H9 (cell line): ENCODE data around the gene VGLL3. TPM values are rescaled to one million over a fixed set of nuclear protein-coding genes. Genes with fewer than 3 reads are reported as not detected.

Source experiments
- DNase-seq: peaks from one replicate; pipeline ENCODE4 v3.0.0-alpha.2; 2017
- H2AFZ ChIP-seq: one replicate; pipeline ENCODE4 v1.6.1; 2013; ENCODE audit warnings: mild to moderate bottlenecking, low read length, control low read depth, moderate library complexity
- H2AK5ac ChIP-seq: 2 replicates; pipeline ENCODE4 v1.6.1; 2013; ENCODE audit warnings: low read length, control low read depth, mixed read lengths; ENCODE audit not compliant: insufficient read length
- H2BK120ac ChIP-seq: one replicate; pipeline ENCODE4 v1.6.1; 2013; ENCODE audit warnings: low read depth, mild to moderate bottlenecking, low read length, control low read depth, inconsistent platforms; ENCODE audit not compliant: poor library complexity, severe bottlenecking
- H2BK12ac ChIP-seq: 2 replicates; pipeline ENCODE4 v1.6.1; 2013; ENCODE audit warnings: low read length, control low read depth, mixed read lengths, low read depth; ENCODE audit not compliant: insufficient read length
- H2BK15ac ChIP-seq: 2 replicates; pipeline ENCODE4 v1.6.1; 2013; ENCODE audit warnings: low read depth, low read length, control low read depth
- H2BK20ac ChIP-seq: one replicate; pipeline ENCODE4 v1.6.1; 2013; ENCODE audit warnings: low read depth, mild to moderate bottlenecking, low read length, control low read depth, inconsistent platforms; ENCODE audit not compliant: poor library complexity, severe bottlenecking
- H2BK5ac ChIP-seq: 2 replicates; pipeline ENCODE4 v1.6.1; 2013; ENCODE audit warnings: low read length, control low read depth, mixed read lengths; ENCODE audit not compliant: insufficient read length
- H3K14ac ChIP-seq: 2 replicates; pipeline ENCODE4 v1.6.1; 2013; ENCODE audit warnings: low read length, control low read depth; ENCODE audit not compliant: insufficient read depth
- H3K18ac ChIP-seq: 2 replicates; pipeline ENCODE4 v1.6.1; 2013; ENCODE audit warnings: low read depth, mild to moderate bottlenecking, mixed read lengths, low read length, control low read depth; ENCODE audit not compliant: insufficient read length
- H3K23ac ChIP-seq: 2 replicates; pipeline ENCODE4 v1.6.1; 2013; ENCODE audit warnings: low read length, control low read depth, mixed read lengths, low read depth; ENCODE audit not compliant: insufficient read length
- H3K23me2 ChIP-seq: 2 replicates; pipeline ENCODE4 v1.6.1; 2013; ENCODE audit warnings: low read depth, mild to moderate bottlenecking, mixed read lengths, low read length, control low read depth; ENCODE audit not compliant: insufficient read length, poor library complexity, severe bottlenecking
- H3K27ac ChIP-seq: 2 replicates; pipeline ENCODE4 v1.5.1; 2013; ENCODE audit warnings: low read length, control low read depth, mixed read lengths, low read depth; ENCODE audit not compliant: insufficient read length
- H3K27me3 ChIP-seq: 2 replicates; pipeline ENCODE4 v1.6.1; 2013; ENCODE audit warnings: low read length, control low read depth, inconsistent platforms; ENCODE audit not compliant: insufficient read depth
- H3K4ac ChIP-seq: 2 replicates; pipeline ENCODE4 v1.6.1; 2013; ENCODE audit warnings: low read depth, mild to moderate bottlenecking, control low read depth, inconsistent platforms, low read length, moderate library complexity
- H3K4me1 ChIP-seq: 2 replicates; pipeline ENCODE4 v1.6.1; 2013; ENCODE audit warnings: low read length, control low read depth, inconsistent platforms; ENCODE audit not compliant: insufficient read depth
- H3K4me2 ChIP-seq: 2 replicates; pipeline ENCODE4 v1.6.1; 2013; ENCODE audit warnings: low read length, control low read depth, mixed read lengths; ENCODE audit not compliant: insufficient read length, insufficient read depth
- H3K56ac ChIP-seq: 2 replicates; pipeline ENCODE4 v1.6.1; 2013; ENCODE audit warnings: low read depth, mild to moderate bottlenecking, mixed read lengths, low read length, control low read depth; ENCODE audit not compliant: insufficient read length
- H3K79me1 ChIP-seq: 2 replicates; pipeline ENCODE4 v1.6.1; 2013; ENCODE audit warnings: low read depth, mild to moderate bottlenecking, moderate library complexity, low read length, control low read depth, inconsistent platforms; ENCODE audit not compliant: insufficient read depth, poor library complexity, severe bottlenecking
- H3K79me2 ChIP-seq: 2 replicates; pipeline ENCODE4 v1.6.1; 2013; ENCODE audit warnings: low read length, control low read depth, inconsistent platforms; ENCODE audit not compliant: insufficient read depth
- H3K9ac ChIP-seq: 2 replicates; pipeline ENCODE4 v1.6.1; 2013; ENCODE audit warnings: low read length, control low read depth, mixed read lengths; ENCODE audit not compliant: insufficient read length; ENCODE audit errors: extremely low read depth
- H3K9me3 ChIP-seq: one replicate; pipeline ENCODE4 v1.6.1; 2013; ENCODE audit warnings: low read depth, low read length, inconsistent platforms; ENCODE audit not compliant: control insufficient read depth
- H3T11ph ChIP-seq: one replicate; pipeline ENCODE4 v1.6.1; 2013; ENCODE audit warnings: mild to moderate bottlenecking, low read length, control low read depth, inconsistent platforms
- H4K20me1 ChIP-seq: one replicate; pipeline ENCODE4 v1.6.1; 2013; ENCODE audit not compliant: control insufficient read depth, insufficient read length, insufficient read depth
- H4K5ac ChIP-seq: 2 replicates; pipeline ENCODE4 v1.6.1; 2013; ENCODE audit warnings: low read depth, mild to moderate bottlenecking, mixed read lengths, low read length, control low read depth; ENCODE audit not compliant: insufficient read length
- H4K8ac ChIP-seq: replicated peaks from 2 replicates; pipeline ENCODE4 v1.6.1; 2013; ENCODE audit warnings: low read length, control low read depth, mixed read lengths, low read depth; ENCODE audit not compliant: insufficient read length
- H4K91ac ChIP-seq: 2 replicates; pipeline ENCODE4 v1.6.1; 2013; ENCODE audit warnings: low read depth, mild to moderate bottlenecking, moderate library complexity, mixed read lengths, low read length, control low read depth; ENCODE audit not compliant: insufficient read length
- H3K27ac Mint-ChIP-seq, 3 experiments: 2 replicates in 2 of 3; 3 replicates in 1 of 3; pipeline ENCODE4 v1.8.0; 2020 to 2021; ENCODE audit warnings: mixed read lengths in 3 of 3, mild to moderate bottlenecking in 1 of 3, moderate library complexity in 1 of 3
- H3K27me3 Mint-ChIP-seq: 2 replicates; pipeline ENCODE4 v1.8.0; 2021; ENCODE audit warnings: low read depth, mild to moderate bottlenecking, moderate library complexity, mixed read lengths
- H3K36me3 Mint-ChIP-seq, 3 experiments: 2 replicates in 2 of 3; 3 replicates in 1 of 3; pipeline ENCODE4 v1.8.0; 2020 to 2021; ENCODE audit warnings: low read depth in 3 of 3, mixed read lengths in 3 of 3; ENCODE audit not compliant: insufficient read depth in 1 of 3
- H3K4me1 Mint-ChIP-seq, 2 experiments: 2 replicates each; pipeline ENCODE4 v1.8.0; 2020; ENCODE audit warnings: mixed read lengths in 2 of 2
- H3K4me3 Mint-ChIP-seq, 2 experiments: 2 replicates in 1 of 2; 3 replicates in 1 of 2; pipeline ENCODE4 v1.8.0; 2020 to 2021; ENCODE audit warnings: mild to moderate bottlenecking in 2 of 2, mixed read lengths in 2 of 2, moderate library complexity in 1 of 2
- H3K9me3 Mint-ChIP-seq, 2 experiments: 2 replicates in 1 of 2; 3 replicates in 1 of 2; pipeline ENCODE4 v1.8.0; 2020; ENCODE audit warnings: mild to moderate bottlenecking in 2 of 2, mixed read lengths in 2 of 2, moderate library complexity in 1 of 2
- WGBS: extraction: QIAGEN DNeasy Blood & Tissue Kit; methylation state at CpG from one replicate; pipeline ENCODE4 v1.1.7; 2013; ENCODE audit warnings: missing lambda C conversion rate, low lambda C conversion rate, mixed read lengths; ENCODE audit not compliant: insufficient read length; ENCODE audit errors: extremely low coverage; 5-methylcytosine and 5-hydroxymethylcytosine counted together
- total RNA-seq: library from RNA; stranded (reverse); gene quantifications from 2 replicates; pipeline ENCODE4 v1.2.1, GENCODE V29; 2021
- TF ChIP-seq, protein P1 (sequence below): fragments of 200-600 bp; sonication (generic); conservative IDR thresholded peaks from 3 replicates; pipeline ENCODE4 v1.8.0; 2021; ENCODE audit warnings: antibody characterized with exemption, mild to moderate bottlenecking

The VGLL3 gene
- total RNA-seq, 1 experiment from 2014 or later, result 19.7 TPM

DNA sequence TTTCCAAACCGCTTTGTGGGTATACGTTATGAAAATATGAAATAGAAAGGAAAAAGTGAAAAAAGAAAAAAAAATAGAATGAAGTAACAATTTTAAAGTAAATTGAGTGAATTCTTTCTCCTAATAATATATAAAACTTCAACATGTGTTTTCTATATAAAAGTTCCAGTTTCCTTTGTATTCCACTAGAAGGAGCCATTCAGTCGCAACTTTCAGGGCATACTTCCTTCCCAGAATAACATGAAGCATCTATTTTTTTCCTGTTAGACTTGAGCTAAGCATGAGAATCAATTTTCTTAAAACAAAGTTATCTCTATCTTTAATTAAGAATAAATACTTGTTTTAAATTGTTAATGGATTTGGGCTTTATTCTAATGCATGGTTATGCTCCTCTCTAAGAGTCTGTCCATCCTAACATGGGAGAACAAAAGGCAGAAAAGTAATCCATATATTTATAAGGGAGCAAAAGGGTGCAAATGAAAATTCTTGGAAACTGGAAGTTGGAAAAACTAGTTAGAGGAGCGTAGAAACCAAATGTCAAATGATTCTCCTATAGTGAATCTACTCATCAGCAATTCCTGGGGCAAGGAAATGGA is 16.0 kb upstream of the VGLL3 start:
- H2AK5ac ChIP-seq, result no peak overlapping the region
- no peaks in the 10 kb centered on the region for H3K23me2 ChIP-seq
- H2BK12ac ChIP-seq, result no peak overlapping the region
- H3K23ac ChIP-seq, result no peak overlapping the region
- Mint-ChIP-seq H3K9me3 (peaks cover 2 to 3% of the 10 kb centered on the region in 2 experiments; a peak in 2 of 5 replicates), H3K4me3 (no peak overlapping the region), H3K27ac (no peak overlapping the region), H3K36me3 (no peaks in the 10 kb centered on the region; a peak in 2 of 7 replicates), H3K27me3 (no peaks in the 10 kb centered on the region), H3K4me1 (0 out of 4 replicates have a peak, but pooled peaks cover 0 to 2% of the 10 kb centered on the region in 2 experiments)
- DNase-seq, result no peak
- H3K4me1 ChIP-seq, result no peaks in the 10 kb centered on the region
- no peak overlapping the region for H4K5ac ChIP-seq
- no peak overlapping the region for H4K8ac ChIP-seq
- H3K4ac ChIP-seq, result no peak overlapping the region
- no peaks in the 10 kb centered on the region for H4K20me1 ChIP-seq
- no peak overlapping the region for H3K18ac ChIP-seq
- H3K27ac ChIP-seq, result no peak overlapping the region
- no peak overlapping the region for H2AFZ ChIP-seq
- H3K56ac ChIP-seq, result no peak overlapping the region
- no peak overlapping the region for H2BK15ac ChIP-seq
- H3K4me2 ChIP-seq, result no peak overlapping the region
- H3T11ph ChIP-seq, result no peak overlapping the region
- no CpG with 5 or more reads among the region's 4 CpGs for WGBS
- no peaks in the 10 kb centered on the region for H3K27me3 ChIP-seq
- no peak overlapping the region for H3K9ac ChIP-seq
- H3K14ac ChIP-seq, result no peak overlapping the region
- H3K79me1 ChIP-seq, result no peaks in the 10 kb centered on the region
- TF ChIP-seq, protein P1, sequence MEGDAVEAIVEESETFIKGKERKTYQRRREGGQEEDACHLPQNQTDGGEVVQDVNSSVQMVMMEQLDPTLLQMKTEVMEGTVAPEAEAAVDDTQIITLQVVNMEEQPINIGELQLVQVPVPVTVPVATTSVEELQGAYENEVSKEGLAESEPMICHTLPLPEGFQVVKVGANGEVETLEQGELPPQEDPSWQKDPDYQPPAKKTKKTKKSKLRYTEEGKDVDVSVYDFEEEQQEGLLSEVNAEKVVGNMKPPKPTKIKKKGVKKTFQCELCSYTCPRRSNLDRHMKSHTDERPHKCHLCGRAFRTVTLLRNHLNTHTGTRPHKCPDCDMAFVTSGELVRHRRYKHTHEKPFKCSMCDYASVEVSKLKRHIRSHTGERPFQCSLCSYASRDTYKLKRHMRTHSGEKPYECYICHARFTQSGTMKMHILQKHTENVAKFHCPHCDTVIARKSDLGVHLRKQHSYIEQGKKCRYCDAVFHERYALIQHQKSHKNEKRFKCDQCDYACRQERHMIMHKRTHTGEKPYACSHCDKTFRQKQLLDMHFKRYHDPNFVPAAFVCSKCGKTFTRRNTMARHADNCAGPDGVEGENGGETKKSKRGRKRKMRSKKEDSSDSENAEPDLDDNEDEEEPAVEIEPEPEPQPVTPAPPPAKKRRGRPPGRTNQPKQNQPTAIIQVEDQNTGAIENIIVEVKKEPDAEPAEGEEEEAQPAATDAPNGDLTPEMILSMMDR, result peak; percentile 61
- H4K91ac ChIP-seq, result no peak overlapping the region
- H3K9me3 ChIP-seq, result no peaks in the 10 kb centered on the region
- H3K79me2 ChIP-seq, result no peaks in the 10 kb centered on the region
- no peak overlapping the region for H2BK5ac ChIP-seq
- H2BK20ac ChIP-seq, result no peak overlapping the region
- H2BK120ac ChIP-seq, result no peak overlapping the region
